ENCODE measurements around the gene ATXN1. TPM values are rescaled to one million over a fixed set of nuclear protein-coding genes. Genes with fewer than 3 reads are reported as not detected.

ATXN1 gene
- total RNA-seq, 4 donors from 2014 or later, result 38.7 to 78.3 (median 62.6) TPM

DNA sequence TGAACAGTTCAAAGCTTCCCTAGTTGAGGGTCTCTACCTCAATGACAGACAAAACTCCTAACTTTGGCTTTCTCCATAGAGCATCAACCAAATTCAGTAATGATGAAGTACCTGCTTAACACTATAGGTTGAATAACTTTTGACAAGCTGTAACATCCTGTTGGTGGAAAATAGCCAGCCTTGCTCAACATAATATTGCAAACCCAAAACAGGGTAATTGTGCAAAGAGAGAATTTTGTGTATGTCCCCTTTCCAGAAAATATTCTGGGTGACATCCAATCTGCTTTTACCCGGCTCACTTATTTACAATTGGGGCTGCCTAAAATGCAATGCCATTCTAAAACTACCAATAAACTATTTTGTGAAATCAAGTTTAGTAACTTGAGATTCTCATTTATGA is 72.8 kb downstream of the ATXN1 start:
- no peak overlapping the region for H3K4me3 ChIP-seq
- H3K27me3 ChIP-seq, result no peaks in the 10 kb centered on the region
- 63 to 100% methylated on average over 1 of the region's 1 CpG for WGBS, 2 donors (ENCODE audit: low coverage in 1 of 2)
- no peak overlapping the region for H3K27ac ChIP-seq
- no peaks in the 10 kb centered on the region for H3K9me3 ChIP-seq
- TF ChIP-seq EP300 (IDR thresholded peaks at IDR 0.05) (no peak), POLR2A (IDR thresholded peaks at IDR 0.05) (no peak), POLR2AphosphoS5 (IDR thresholded peaks at IDR 0.05) (no peak), CTCF (IDR thresholded peaks at IDR 0.05) (no peak)
- peaks cover 0 to 34% (median 2%) of the 10 kb centered on the region in 3 donors for H3K4me1 ChIP-seq
- no peaks in the 10 kb centered on the region for H3K36me3 ChIP-seq
- ATAC-seq, result no peak

- no peak for ATAC-seq
- Histone ChIP-seq H3K36me3 (no peaks in the 10 kb centered on the region), H3K4me1 (peaks cover 0 to 38% (median 2%) of the 10 kb centered on the region in 3 donors), H3K27me3 (no peaks in the 10 kb centered on the region), H3K4me3 (no peak overlapping the region), H3K9me3 (no peaks in the 10 kb centered on the region), H3K27ac (no peak overlapping the region)
- 85 to 95% methylated on average over 3 of the region's 3 CpGs for WGBS, 2 donors (ENCODE audit: low coverage in 1 of 2)
- TF ChIP-seq POLR2A (IDR thresholded peaks at IDR 0.05) (no peak), EP300 (IDR thresholded peaks at IDR 0.05) (no peak), POLR2AphosphoS5 (IDR thresholded peaks at IDR 0.05) (no peak), CTCF (IDR thresholded peaks at IDR 0.05) (no peak)
Measured at GRCh38 chr6:16687045-16687444, 74.2 kb downstream of the ATXN1 start.

GRCh38 chr6:16684896-16685554 is 76.2 kb downstream of the ATXN1 start:
- Histone ChIP-seq H3K36me3 (no peaks in the 10 kb centered on the region), H3K27me3 (no peaks in the 10 kb centered on the region), H3K9me3 (no peaks in the 10 kb centered on the region), H3K27ac (no peak overlapping the region), H3K4me3 (no peak overlapping the region), H3K4me1 (peaks cover 0 to 48% (median 7%) of the 10 kb centered on the region in 3 donors)
- TF ChIP-seq EP300 (IDR thresholded peaks at IDR 0.05) (no peak), POLR2AphosphoS5 (IDR thresholded peaks at IDR 0.05) (no peak), POLR2A (IDR thresholded peaks at IDR 0.05) (no peak), CTCF (IDR thresholded peaks at IDR 0.05) (no peak)
- no peak for ATAC-seq
- 75 to 84% methylated on average over 6 to 7 of the region's 7 CpGs for WGBS, 2 donors (ENCODE audit: low coverage in 1 of 2)

GRCh38 chr6:16684195-16684689 is 77.0 kb downstream of the ATXN1 start:
- Histone ChIP-seq H3K27ac (peak overlapping the region in 1 of 4 donors; percentile 10), H3K4me1 (peaks cover 0 to 48% (median 7%) of the 10 kb centered on the region in 3 donors), H3K9me3 (no peaks in the 10 kb centered on the region), H3K27me3 (no peaks in the 10 kb centered on the region), H3K36me3 (no peaks in the 10 kb centered on the region), H3K4me3 (no peak overlapping the region)
- 78 to 82% methylated on average over 5 of the region's 5 CpGs for WGBS, 2 donors (ENCODE audit: low coverage in 1 of 2)
- no peak for TF ChIP-seq CTCF (IDR thresholded peaks at IDR 0.05)
- TF ChIP-seq POLR2A (IDR thresholded peaks at IDR 0.05), result no peak
- no peak for TF ChIP-seq EP300 (IDR thresholded peaks at IDR 0.05)
- no peak for TF ChIP-seq POLR2AphosphoS5 (IDR thresholded peaks at IDR 0.05)
- ATAC-seq, result no peak

DNA sequence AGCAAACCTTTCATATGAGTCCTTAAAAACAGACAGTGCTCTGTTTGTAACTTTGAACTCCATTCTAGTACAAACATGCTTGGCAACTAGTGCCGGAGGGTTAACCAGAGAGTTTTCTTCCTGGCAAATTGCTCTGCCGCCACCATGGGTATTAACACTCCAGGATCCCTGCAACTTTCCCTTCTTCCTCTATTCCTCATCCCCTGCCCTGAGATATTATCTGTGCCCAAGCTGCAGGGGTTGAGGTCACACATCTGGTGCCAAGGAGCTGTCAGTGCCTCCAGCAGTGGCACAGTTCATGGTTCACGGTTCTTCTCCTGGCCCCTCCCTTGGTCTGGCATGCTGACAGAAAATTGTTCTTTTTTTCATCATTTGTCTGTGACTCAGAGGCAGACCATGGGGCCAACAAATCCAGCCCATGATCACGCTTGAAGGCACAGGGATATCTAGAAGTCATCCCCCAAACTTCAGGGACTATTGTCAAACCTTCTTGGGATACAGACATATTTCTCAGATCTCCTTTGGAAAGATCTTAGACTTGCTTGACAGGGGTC is 77.5 kb downstream of the ATXN1 start:
- 37 to 55% methylated on average over 4 of the region's 4 CpGs for WGBS, 2 donors (ENCODE audit: low coverage in 1 of 2)
- H3K9me3 ChIP-seq, result no peaks in the 10 kb centered on the region
- no peaks in the 10 kb centered on the region for H3K27me3 ChIP-seq
- TF ChIP-seq EP300 (IDR thresholded peaks at IDR 0.05) (no peak), POLR2AphosphoS5 (IDR thresholded peaks at IDR 0.05) (peak; percentile 50), CTCF (IDR thresholded peaks at IDR 0.05) (no peak), POLR2A (IDR thresholded peaks at IDR 0.05) (no peak)
- H3K36me3 ChIP-seq, result no peaks in the 10 kb centered on the region
- peak; percentile 62 for ATAC-seq
- peaks cover 0 to 42% (median 7%) of the 10 kb centered on the region in 3 donors for H3K4me1 ChIP-seq
- H3K27ac ChIP-seq, result peak overlapping the region in 1 of 4 donors; percentile 20
- H3K4me3 ChIP-seq, result no peak overlapping the region

Measured in gastroesophageal sphincter (tissue), 4 donors.